HepG2 (cell line): ENCODE results near the gene LILRB2. TPM values are rescaled to one million over a fixed set of nuclear protein-coding genes. Genes with fewer than 3 reads are reported as not detected.

ENCODE experiments used
- ATAC-seq: fragments of 200-7000 bp; cut with Tn5 transposase; 3 replicates; pipeline ENCODE4 v1.9.1; 2020; ENCODE audit warnings: mild to moderate bottlenecking, moderate library complexity
- BruUV-seq: library from RNA; stranded (reverse); fragments of 400-500 nt; replicated peaks from 2 replicates; lab custom pipeline; 2021; lab: Mats Ljungman, UMichigan
- CTCF ChIA-PET: fragments of 300-600 bp; formaldehyde crosslinking; extraction: SDS; loops from one replicate; lab custom pipeline; 2021; ENCODE audit warnings: low total read pairs, inconsistent platforms, low intra/inter-chr PET ratio; lab: Yijun Ruan, JAX
- POLR2A ChIA-PET: fragments of 350-600 bp; sonication (Branson Sonifier 250); formaldehyde crosslinking; loops from one replicate; lab custom pipeline; 2020; ENCODE audit warnings: antibody characterized with exemption, inconsistent platforms; lab: Yijun Ruan, JAX
- DNase-seq: peaks from one replicate; pipeline ENCODE4 v3.0.0-alpha.2; 2015; ENCODE audit warnings: low spot score
- FAIRE-seq: peaks from 3 replicates; lab custom pipeline; 2011; peaks lifted over from hg19 to GRCh38; lab: Jason Lieb, UNC
- H2AFZ ChIP-seq: one replicate; pipeline ENCODE4 v1.6.1; 2011; ENCODE audit warnings: low read length, inconsistent platforms
- H3K27ac ChIP-seq: fragments of 300-600 bp; 3 replicates; pipeline ENCODE4 v1.8.0; 2011; ENCODE audit warnings: mixed run types, mild to moderate bottlenecking, mixed read lengths, low read length, inconsistent platforms; ENCODE audit not compliant: insufficient read depth; ENCODE audit errors: extremely low read length
- H3K27me3 ChIP-seq, 2 experiments: fragments of 200-600 bp in 1 of 2; 2 replicates in 1 of 2; 3 replicates in 1 of 2; pipeline versions ENCODE4 v1.6.0 to v1.8.0; 2011; ENCODE audit warnings: low read length in 2 of 2, mild to moderate bottlenecking in 2 of 2, moderate library complexity in 2 of 2, inconsistent platforms in 1 of 2; ENCODE audit not compliant: insufficient read depth in 2 of 2, control insufficient read depth in 1 of 2
- H3K36me3 ChIP-seq, 2 experiments: fragments of 200-600 bp in 1 of 2; replicated peaks in 1 of 2; 2 replicates in 1 of 2; 3 replicates in 1 of 2; pipeline versions ENCODE4 v1.5.1 to v1.8.0; 2011; ENCODE audit warnings: low read length in 2 of 2, inconsistent platforms in 1 of 2; ENCODE audit not compliant: insufficient read depth in 2 of 2, control insufficient read depth in 1 of 2
- H3K4me1 ChIP-seq: 2 replicates; pipeline ENCODE4 v1.5.1; 2012; ENCODE audit warnings: low read length, inconsistent platforms; ENCODE audit not compliant: insufficient read depth
- H3K4me2 ChIP-seq: 2 replicates; pipeline ENCODE4 v1.6.0; 2011; ENCODE audit warnings: low read depth, low read length, inconsistent platforms
- H3K4me3 ChIP-seq, 3 experiments: fragments of 200-600 bp in 1 of 3; sonication (generic), shearing (Covaris generic) in 1 of 3; replicated peaks in 1 of 3; 2 replicates each; pipeline ENCODE4 v1.5.1; 2011 to 2016; ENCODE audit warnings: low read length in 3 of 3, inconsistent platforms in 2 of 3, low read depth in 2 of 3, mild to moderate bottlenecking in 2 of 3, control low read depth in 1 of 3, mixed read lengths in 1 of 3; ENCODE audit not compliant: insufficient read depth in 1 of 3
- H3K79me2 ChIP-seq: one replicate; pipeline ENCODE4 v1.6.1; 2011; ENCODE audit warnings: low read length, inconsistent platforms; ENCODE audit not compliant: insufficient read depth
- H3K9ac ChIP-seq: 2 replicates; pipeline ENCODE4 v1.6.0; 2011; ENCODE audit warnings: mild to moderate bottlenecking, low read depth, low read length, inconsistent platforms; ENCODE audit not compliant: insufficient read depth
- H3K9me3 ChIP-seq: 2 replicates; pipeline ENCODE4 v1.5.1; 2012; ENCODE audit warnings: mild to moderate bottlenecking, low read length
- H4K20me1 ChIP-seq: 2 replicates; pipeline ENCODE4 v1.6.0; 2011; ENCODE audit warnings: inconsistent platforms, mild to moderate bottlenecking, low read length, moderate library complexity; ENCODE audit not compliant: insufficient read depth
- FOSL2 ChIP-seq: sonication (generic); formaldehyde crosslinking; IDR thresholded peaks from 2 replicates; pipeline ENCODE4 v1.4.0; 2020; ENCODE audit warnings: missing genetic modification reagents
- HHEX ChIP-seq: IDR thresholded peaks from 2 replicates; pipeline ENCODE4 v1.6.1; 2016; ENCODE audit warnings: control low read depth
- IKZF4 ChIP-seq: sonication (generic); formaldehyde crosslinking; IDR thresholded peaks from 2 replicates; pipeline ENCODE4 v1.5.1; 2020; ENCODE audit warnings: borderline replicate concordance, mild to moderate bottlenecking, low read depth, missing genetic modification reagents; ENCODE audit errors: not compliant biosample characterization
- KAT8 ChIP-seq: IDR thresholded peaks from 2 replicates; pipeline ENCODE4 v1.6.1; 2016; ENCODE audit warnings: missing genetic modification reagents, missing compliant biosample characterization
- MYNN ChIP-seq: sonication (generic); formaldehyde crosslinking; IDR thresholded peaks from 2 replicates; pipeline ENCODE4 v1.4.0; 2020; ENCODE audit warnings: mild to moderate bottlenecking, low read depth, missing genetic modification reagents
- NCOA5 ChIP-seq: sonication (generic); formaldehyde crosslinking; IDR thresholded peaks from 2 replicates; pipeline ENCODE4 v1.4.0; 2020; ENCODE audit warnings: missing genetic modification reagents
- RELA ChIP-seq: sonication (generic); formaldehyde crosslinking; IDR thresholded peaks from 2 replicates; pipeline ENCODE4 v1.4.0; 2020; ENCODE audit warnings: missing genetic modification reagents
- RFX1 ChIP-seq: fragments of 450-650 bp; IDR thresholded peaks from 2 replicates; pipeline ENCODE4 v1.6.1; 2017
- SIX1 ChIP-seq: sonication (generic); formaldehyde crosslinking; IDR thresholded peaks from 2 replicates; pipeline ENCODE4 v1.4.0; 2020; ENCODE audit warnings: missing genetic modification reagents, borderline replicate concordance
- SMC3 ChIP-seq: IDR thresholded peaks from 2 replicates; pipeline ENCODE4 v1.6.1; 2011; ENCODE audit warnings: low read length, improper control_type of control experiment
- ZMYM3 ChIP-seq: sonication (generic); formaldehyde crosslinking; IDR thresholded peaks from 2 replicates; pipeline ENCODE4 v1.5.1; 2020; ENCODE audit warnings: mild to moderate bottlenecking, missing genetic modification reagents
- ZNF264 ChIP-seq: sonication (generic); formaldehyde crosslinking; IDR thresholded peaks from 2 replicates; pipeline ENCODE4 v1.4.0; 2020; ENCODE audit warnings: missing genetic modification reagents
- ZNF33A ChIP-seq: sonication (generic); formaldehyde crosslinking; IDR thresholded peaks from 2 replicates; pipeline ENCODE4 v1.5.1; 2020; ENCODE audit warnings: missing genetic modification reagents, mild to moderate bottlenecking, moderate library complexity, borderline replicate concordance
- WGBS: methylation state at CpG from one replicate; pipeline ENCODE4 v1.1.6; 2017; ENCODE audit warnings: low lambda C conversion rate; 5-methylcytosine and 5-hydroxymethylcytosine counted together
- in situ Hi-C: cut with HindIII; loops from 2 replicates; pipeline ENCODE4 v1.10.0; 2017; ENCODE audit warnings: low pct_unique_long_range_greater_than_20kb; ENCODE audit not compliant: extremely low pct_ligation_motif_present
- intact Hi-C: fragments of 100-400 bp; cut with micrococcal nuclease; formaldehyde crosslinking; loops from one replicate; pipeline ENCODE4 v1.10.0; 2022; ENCODE audit not compliant: unreplicated experiment
- polyA plus RNA-seq, 8 experiments: library from polyadenylated mRNA; depleted of rRNA in 3 of 8; stranded (reverse) in 7 of 8; unstranded in 1 of 8; fragments of >200 nt; fragmentation: Illumina TruSeq in 4 of 8; extraction: Trizol in 4 of 8; gene quantifications; 2 replicates each; pipeline versions ENCODE4 v1.2.1 to v1.2.3, GENCODE V29; 2011 to 2016; ENCODE audit warnings: low read depth in 4 of 8, missing spikeins in 1 of 8, mixed read lengths in 1 of 8; ENCODE audit not compliant: insufficient read depth in 1 of 8
- total RNA-seq, 5 experiments: library from RNA; depleted of rRNA; stranded (reverse); fragments of >200 nt; fragmentation: Illumina TruSeq; extraction: Trizol; gene quantifications; 2 replicates each; pipeline ENCODE4 v1.2.3, GENCODE V29; 2016; ENCODE audit warnings: low read depth in 1 of 5
- TF ChIP-seq, protein P1 (sequence below), 2 experiments: IDR thresholded peaks; 2 replicates each; pipeline ENCODE4 v1.6.1; 2011 to 2012; ENCODE audit warnings: low read length in 2 of 2, borderline replicate concordance in 1 of 2, low read depth in 1 of 2, mild to moderate bottlenecking in 1 of 2, moderate library complexity in 1 of 2
- TF ChIP-seq, protein P2 (sequence below): sonication (generic); formaldehyde crosslinking; IDR thresholded peaks from 2 replicates; pipeline ENCODE4; 2020; ENCODE audit warnings: missing genetic modification reagents, mild to moderate bottlenecking, borderline replicate concordance
- TF ChIP-seq, protein P3 (sequence below): sonication (generic); formaldehyde crosslinking; IDR thresholded peaks from 2 replicates; pipeline ENCODE4 v1.5.0; 2020; ENCODE audit warnings: mild to moderate bottlenecking, missing genetic modification reagents

Gene LILRB2
- total and polyA plus RNA-seq, 2 of the 13 experiments (the other 11 are each of a cell fraction or from before 2014, with no cell fraction given), result not detected

DNA sequence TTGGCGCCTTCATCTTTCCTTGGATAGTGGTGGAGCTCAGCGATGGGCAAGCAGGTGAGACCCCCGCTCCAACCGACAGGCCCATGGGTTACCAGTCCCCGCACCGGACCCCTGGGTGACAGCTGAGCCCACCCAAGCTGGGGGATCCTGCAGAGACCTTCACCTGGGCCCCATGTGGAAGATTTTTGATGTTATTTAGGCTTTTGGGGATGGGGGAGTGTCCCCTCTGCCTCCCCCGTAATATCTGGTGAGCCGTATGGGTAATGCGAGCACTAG is 37.0 kb upstream of the LILRB2 start (continued):
- no peak for TF ChIP-seq IKZF4 (CRISPR knock-in tag)
- TF ChIP-seq ZMYM3, result no peak

DNA sequence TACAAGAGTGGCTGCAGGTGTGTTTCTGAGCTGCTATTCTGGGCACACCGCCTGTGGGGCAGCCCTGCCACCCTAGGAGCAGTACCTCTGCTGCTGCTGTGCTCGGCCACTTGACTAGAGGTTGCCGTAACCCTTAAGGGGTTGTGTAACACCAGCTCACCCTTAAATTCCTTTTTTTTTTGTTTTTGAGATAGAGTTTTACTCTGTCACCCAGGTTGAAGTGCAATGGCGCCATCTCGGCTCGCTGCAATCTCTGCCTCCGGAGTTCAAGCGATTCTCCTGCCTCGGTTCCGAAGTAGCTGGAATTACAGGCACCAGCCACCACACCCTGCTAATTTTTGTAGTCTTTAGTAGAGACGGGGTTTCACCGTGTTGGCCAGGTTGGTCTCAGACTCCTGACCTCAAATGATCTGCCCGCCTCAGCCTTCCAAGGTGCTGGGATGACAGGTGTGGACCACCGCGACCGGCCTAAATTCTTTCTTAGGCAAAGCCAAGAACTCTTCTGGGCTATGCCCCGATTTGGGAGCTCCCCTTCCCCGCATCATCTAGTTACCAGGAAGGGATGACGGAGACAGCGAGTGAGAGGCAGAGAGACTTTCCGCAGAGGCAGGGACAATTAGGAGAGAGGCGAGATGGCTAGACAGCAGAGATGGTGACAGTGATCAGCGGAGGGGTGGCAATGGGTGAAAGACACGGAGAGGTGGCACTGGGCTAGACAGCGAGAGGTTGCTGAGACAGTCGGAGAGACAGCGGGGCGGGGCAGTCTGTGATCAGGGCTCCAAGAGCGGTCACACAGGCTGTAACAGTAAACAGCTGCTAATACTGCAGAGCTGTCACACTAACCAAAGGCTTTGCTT is 36.4 kb upstream of the LILRB2 start:
- intact Hi-C loops (no loop called here), in situ Hi-C loops (no loop called here)
- no peak for FAIRE-seq
- POLR2A ChIA-PET, result no interaction called here
- ATAC-seq, result no peak
- Histone ChIP-seq H3K9ac (no peak overlapping the region), H3K27me3 (peaks cover 2 to 13% of the 10 kb centered on the region in 2 experiments; a peak in 3 of 5 replicates), H4K20me1 (no peaks in the 10 kb centered on the region), H3K36me3 (no peaks in the 10 kb centered on the region), H3K9me3 (no peaks in the 10 kb centered on the region), H2AFZ (no peak overlapping the region), H3K4me1 (no peaks in the 10 kb centered on the region), H3K79me2 (no peaks in the 10 kb centered on the region), H3K4me2 (no peak overlapping the region), H3K4me3 (no peak overlapping the region), H3K27ac (no peak overlapping the region)
- DNase-seq, result no peak
- BruUV-seq, result no TSS peak
- CTCF ChIA-PET, result no interaction called here
- WGBS, result 54% methylated on average over 28 of the region's 29 CpGs
- TF ChIP-seq, protein P1, sequence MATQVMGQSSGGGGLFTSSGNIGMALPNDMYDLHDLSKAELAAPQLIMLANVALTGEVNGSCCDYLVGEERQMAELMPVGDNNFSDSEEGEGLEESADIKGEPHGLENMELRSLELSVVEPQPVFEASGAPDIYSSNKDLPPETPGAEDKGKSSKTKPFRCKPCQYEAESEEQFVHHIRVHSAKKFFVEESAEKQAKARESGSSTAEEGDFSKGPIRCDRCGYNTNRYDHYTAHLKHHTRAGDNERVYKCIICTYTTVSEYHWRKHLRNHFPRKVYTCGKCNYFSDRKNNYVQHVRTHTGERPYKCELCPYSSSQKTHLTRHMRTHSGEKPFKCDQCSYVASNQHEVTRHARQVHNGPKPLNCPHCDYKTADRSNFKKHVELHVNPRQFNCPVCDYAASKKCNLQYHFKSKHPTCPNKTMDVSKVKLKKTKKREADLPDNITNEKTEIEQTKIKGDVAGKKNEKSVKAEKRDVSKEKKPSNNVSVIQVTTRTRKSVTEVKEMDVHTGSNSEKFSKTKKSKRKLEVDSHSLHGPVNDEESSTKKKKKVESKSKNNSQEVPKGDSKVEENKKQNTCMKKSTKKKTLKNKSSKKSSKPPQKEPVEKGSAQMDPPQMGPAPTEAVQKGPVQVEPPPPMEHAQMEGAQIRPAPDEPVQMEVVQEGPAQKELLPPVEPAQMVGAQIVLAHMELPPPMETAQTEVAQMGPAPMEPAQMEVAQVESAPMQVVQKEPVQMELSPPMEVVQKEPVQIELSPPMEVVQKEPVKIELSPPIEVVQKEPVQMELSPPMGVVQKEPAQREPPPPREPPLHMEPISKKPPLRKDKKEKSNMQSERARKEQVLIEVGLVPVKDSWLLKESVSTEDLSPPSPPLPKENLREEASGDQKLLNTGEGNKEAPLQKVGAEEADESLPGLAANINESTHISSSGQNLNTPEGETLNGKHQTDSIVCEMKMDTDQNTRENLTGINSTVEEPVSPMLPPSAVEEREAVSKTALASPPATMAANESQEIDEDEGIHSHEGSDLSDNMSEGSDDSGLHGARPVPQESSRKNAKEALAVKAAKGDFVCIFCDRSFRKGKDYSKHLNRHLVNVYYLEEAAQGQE (IDR thresholded peaks at IDR 0.05; ENCODE audit: borderline replicate concordance in 1 of 2, low read depth in 1 of 2, low read length in 2 of 2), result no peak
- TF ChIP-seq ZNF264 (CRISPR knock-in tag) (no peak), ZNF33A (CRISPR knock-in tag) (no peak), RFX1 (no peak), FOSL2 (CRISPR knock-in tag) (no peak), SIX1 (CRISPR knock-in tag) (no peak), HHEX (no peak), KAT8 (no peak), NCOA5 (CRISPR knock-in tag) (no peak), MYNN (CRISPR knock-in tag) (no peak), SMC3 (no peak), RELA (CRISPR knock-in tag) (no peak)
- TF ChIP-seq, protein P2, sequence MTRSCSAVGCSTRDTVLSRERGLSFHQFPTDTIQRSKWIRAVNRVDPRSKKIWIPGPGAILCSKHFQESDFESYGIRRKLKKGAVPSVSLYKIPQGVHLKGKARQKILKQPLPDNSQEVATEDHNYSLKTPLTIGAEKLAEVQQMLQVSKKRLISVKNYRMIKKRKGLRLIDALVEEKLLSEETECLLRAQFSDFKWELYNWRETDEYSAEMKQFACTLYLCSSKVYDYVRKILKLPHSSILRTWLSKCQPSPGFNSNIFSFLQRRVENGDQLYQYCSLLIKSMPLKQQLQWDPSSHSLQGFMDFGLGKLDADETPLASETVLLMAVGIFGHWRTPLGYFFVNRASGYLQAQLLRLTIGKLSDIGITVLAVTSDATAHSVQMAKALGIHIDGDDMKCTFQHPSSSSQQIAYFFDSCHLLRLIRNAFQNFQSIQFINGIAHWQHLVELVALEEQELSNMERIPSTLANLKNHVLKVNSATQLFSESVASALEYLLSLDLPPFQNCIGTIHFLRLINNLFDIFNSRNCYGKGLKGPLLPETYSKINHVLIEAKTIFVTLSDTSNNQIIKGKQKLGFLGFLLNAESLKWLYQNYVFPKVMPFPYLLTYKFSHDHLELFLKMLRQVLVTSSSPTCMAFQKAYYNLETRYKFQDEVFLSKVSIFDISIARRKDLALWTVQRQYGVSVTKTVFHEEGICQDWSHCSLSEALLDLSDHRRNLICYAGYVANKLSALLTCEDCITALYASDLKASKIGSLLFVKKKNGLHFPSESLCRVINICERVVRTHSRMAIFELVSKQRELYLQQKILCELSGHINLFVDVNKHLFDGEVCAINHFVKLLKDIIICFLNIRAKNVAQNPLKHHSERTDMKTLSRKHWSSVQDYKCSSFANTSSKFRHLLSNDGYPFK, result no peak
- TF ChIP-seq, protein P3, sequence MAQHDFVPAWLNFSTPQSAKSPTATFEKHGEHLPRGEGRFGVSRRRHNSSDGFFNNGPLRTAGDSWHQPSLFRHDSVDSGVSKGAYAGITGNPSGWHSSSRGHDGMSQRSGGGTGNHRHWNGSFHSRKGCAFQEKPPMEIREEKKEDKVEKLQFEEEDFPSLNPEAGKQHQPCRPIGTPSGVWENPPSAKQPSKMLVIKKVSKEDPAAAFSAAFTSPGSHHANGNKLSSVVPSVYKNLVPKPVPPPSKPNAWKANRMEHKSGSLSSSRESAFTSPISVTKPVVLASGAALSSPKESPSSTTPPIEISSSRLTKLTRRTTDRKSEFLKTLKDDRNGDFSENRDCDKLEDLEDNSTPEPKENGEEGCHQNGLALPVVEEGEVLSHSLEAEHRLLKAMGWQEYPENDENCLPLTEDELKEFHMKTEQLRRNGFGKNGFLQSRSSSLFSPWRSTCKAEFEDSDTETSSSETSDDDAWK (CRISPR knock-in tag), result no peak
